BLaER1 treated with 17β-estradiol and CSF1 and Interleukin-3, amounts not matched to agents 10 nM and 100 nM (cell line): ENCODE results near the gene DNPEP.

Experiments
- H3K27ac ChIP-seq, 11 experiments: shearing (Covaris generic); formaldehyde crosslinking; 2 replicates each; pipeline ENCODE4 v1.8.1; 2022
- H3K27me3 ChIP-seq, 11 experiments: shearing (Covaris generic); formaldehyde crosslinking; 2 replicates each; pipeline ENCODE4 v1.8.1; 2022
- H3K36me3 ChIP-seq, 11 experiments: shearing (Covaris generic); formaldehyde crosslinking; 2 replicates each; pipeline ENCODE4 v1.8.1; 2022
- H3K4me1 ChIP-seq, 10 experiments: shearing (Covaris generic); formaldehyde crosslinking; 2 replicates each; pipeline ENCODE4 v1.8.1; 2022
- H3K4me2 ChIP-seq, 11 experiments: shearing (Covaris generic); formaldehyde crosslinking; 2 replicates each; pipeline ENCODE4 v1.8.1; 2022
- H3K4me3 ChIP-seq, 10 experiments: shearing (Covaris generic); formaldehyde crosslinking; 2 replicates each; pipeline ENCODE4 v1.8.1; 2022
- H3K9ac ChIP-seq, 11 experiments: shearing (Covaris generic); formaldehyde crosslinking; 2 replicates each; pipeline ENCODE4 v1.8.1; 2022
- H3K9me3 ChIP-seq, 11 experiments: shearing (Covaris generic); formaldehyde crosslinking; replicated peaks in 1 of 11; 2 replicates each; pipeline ENCODE4 v1.8.1; 2022
- H4K20me1 ChIP-seq, 11 experiments: shearing (Covaris generic); formaldehyde crosslinking; 2 replicates each; pipeline ENCODE4 v1.8.1; 2022
- Cebpa-rat ChIP-seq, 11 experiments: shearing (Covaris generic); IDR thresholded peaks; 2 replicates each; pipeline ENCODE4 v1.8.1; 2022

DNPEP gene

DNA sequence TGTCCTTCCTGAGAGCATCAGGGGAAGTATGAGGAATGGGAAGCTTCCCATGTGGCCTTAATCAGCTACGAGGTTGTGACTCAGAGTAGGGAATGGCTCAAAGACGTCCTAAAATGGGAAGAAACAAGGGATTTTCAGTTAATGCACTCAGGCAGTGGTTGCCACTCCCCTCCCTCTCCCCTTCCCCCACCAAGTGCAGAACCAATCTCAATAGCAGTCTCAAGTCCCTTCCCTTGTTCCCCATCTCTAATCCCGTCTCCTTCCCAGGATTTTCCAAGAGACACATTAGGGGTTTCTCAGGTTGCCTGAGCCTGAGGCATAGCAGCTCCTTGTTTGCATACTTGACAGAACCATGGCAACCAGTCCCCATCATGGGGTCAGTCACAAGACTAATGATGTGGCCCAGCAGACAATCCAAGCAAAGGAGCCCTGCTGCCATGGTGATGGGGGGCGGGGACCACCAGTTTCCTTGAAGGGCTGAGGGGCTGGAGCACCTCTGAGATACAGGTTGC lies 36.9 kb downstream of the DNPEP start:
- Histone ChIP-seq H3K27me3 (no peaks in the 10 kb centered on the region), H3K9ac (no peak overlapping the region), H4K20me1 (no peaks in the 10 kb centered on the region), H3K9me3 (no peaks in the 10 kb centered on the region), H3K4me2 (peak overlapping the region in 3 of 11 experiments; percentile 44 to 85 (median 63); a peak in 6 of 22 replicates), H3K4me1 (peaks cover 0 to 42% (median 0%) of the 10 kb centered on the region in 10 experiments; a peak in 7 of 20 replicates), H3K4me3 (no peak overlapping the region), H3K27ac (peak overlapping the region in 3 of 11 experiments; percentile 27 to 51 (median 46); a peak in 4 of 22 replicates), H3K36me3 (no peaks in the 10 kb centered on the region)
- no peak for TF ChIP-seq Cebpa-rat (IDR thresholded peaks at IDR 0.05)

DNA sequence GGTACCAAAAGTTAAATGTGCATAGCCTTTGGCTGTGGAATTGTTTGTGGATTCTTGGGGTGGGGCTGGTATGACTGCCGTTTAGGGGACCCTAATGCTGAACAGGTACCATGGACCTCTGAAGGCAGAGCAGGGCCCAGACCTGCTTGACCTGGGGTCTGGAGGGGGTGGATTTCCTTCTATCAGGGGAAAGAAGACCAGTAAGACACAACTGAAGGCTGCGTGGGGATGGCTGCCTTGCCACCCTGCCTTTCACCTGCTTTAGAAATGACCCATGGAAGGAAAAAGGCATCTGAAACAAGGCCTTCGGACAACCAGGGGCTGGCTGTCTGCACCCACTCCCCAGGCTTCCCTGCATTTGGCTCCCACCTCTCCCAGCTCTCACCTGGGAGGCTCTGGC lies 37.5 kb downstream of the DNPEP start:
- Histone ChIP-seq H3K4me1 (peaks cover 0 to 42% (median 4%) of the 10 kb centered on the region in 10 experiments; a peak in 13 of 20 replicates), H3K27me3 (no peaks in the 10 kb centered on the region)

DNA sequence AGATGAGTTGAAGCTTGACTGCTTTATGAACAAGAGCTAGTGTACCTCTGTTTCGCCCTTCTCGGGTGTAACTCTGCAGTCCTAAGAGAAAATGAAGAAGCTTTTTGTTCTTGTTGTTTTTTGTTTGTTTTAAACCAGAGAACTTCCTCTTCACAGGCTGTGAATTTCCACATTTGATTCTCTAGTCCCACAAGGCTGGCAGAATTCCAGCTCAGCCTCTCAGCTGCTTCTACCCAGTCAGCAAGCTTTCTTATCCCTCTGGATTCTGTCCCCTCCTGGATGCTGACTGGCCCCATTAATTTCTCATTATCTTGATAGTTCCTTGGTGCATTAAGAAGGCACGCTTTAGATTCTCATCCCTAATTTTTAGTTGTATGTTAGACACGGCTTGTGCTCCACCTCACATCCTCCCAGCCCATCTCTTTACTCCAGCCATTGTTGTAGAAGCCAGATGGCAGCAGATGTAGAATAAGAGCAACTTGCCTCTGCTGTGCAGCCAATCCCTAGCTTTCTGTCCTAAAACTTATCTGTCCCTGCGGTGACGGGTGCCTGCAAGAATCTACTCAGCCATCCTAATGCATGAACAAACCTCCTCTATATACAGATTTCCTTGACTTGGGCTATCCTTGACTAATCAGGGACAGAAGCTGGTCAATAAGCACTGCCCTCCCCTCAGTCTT lies 42.8 kb downstream of the DNPEP start:
- Histone ChIP-seq H4K20me1 (no peaks in the 10 kb centered on the region), H3K27ac (peak overlapping the region in 7 of 11 experiments; percentile 24 to 92 (median 84); a peak in 13 of 22 replicates), H3K4me1 (peaks cover 10 to 46% (median 19%) of the 10 kb centered on the region in 10 experiments), H3K4me2 (peak overlapping the region; percentile 29 to 93 (median 51); a peak in 21 of 22 replicates), H3K9ac (peak overlapping the region in 7 of 11 experiments; percentile 19 to 82 (median 73); a peak in 12 of 22 replicates), H3K36me3 (no peaks in the 10 kb centered on the region), H3K9me3 (no peaks in the 10 kb centered on the region), H3K4me3 (peak overlapping the region in 4 of 10 experiments; percentile 31 to 39 (median 36); a peak in 5 of 20 replicates), H3K27me3 (no peaks in the 10 kb centered on the region)
- TF ChIP-seq Cebpa-rat (IDR thresholded peaks at IDR 0.05), result no peak

More for the DNA sequence above, 37.5 kb downstream of the DNPEP start:
- no peaks in the 10 kb centered on the region for H3K9me3 ChIP-seq
- H3K4me2 ChIP-seq, result peak overlapping the region in 3 of 11 experiments; percentile 44 to 85 (median 63); a peak in 5 of 22 replicates
- peak overlapping the region in 3 of 11 experiments; percentile 27 to 51 (median 46); a peak in 4 of 22 replicates for H3K27ac ChIP-seq
- H3K36me3 ChIP-seq, result no peaks in the 10 kb centered on the region
- no peak overlapping the region for H3K9ac ChIP-seq
- H3K4me3 ChIP-seq, result no peak overlapping the region
- TF ChIP-seq Cebpa-rat (IDR thresholded peaks at IDR 0.05), result no peak
- H4K20me1 ChIP-seq, result no peaks in the 10 kb centered on the region

DNA sequence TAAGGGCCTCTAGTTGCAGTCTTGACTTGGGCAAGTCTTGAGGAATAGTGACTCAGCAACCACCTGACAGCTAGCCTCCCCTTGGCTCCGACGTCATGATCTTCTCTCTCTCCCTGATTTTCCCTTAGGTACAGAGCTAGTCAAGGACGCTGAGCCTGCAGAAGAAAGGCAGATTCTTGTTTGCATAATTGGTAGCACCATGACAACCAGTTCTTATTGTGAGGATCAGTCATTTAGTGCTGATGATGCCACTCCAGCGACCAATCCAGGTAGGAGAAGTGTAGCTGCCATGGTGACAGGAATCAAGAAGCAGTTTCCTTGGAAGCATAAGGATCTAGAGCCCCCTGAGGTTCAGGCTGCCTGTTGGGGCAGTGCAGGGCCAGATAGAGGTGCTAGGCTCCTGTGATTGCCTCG lies 52.3 kb downstream of the DNPEP start:
- Histone ChIP-seq H3K4me2 (peak overlapping the region in 2 of 11 experiments; percentile 61 to 74; a peak in 4 of 22 replicates), H3K9me3 (peaks cover 0 to 26% (median 0%) of the 10 kb centered on the region in 11 experiments; a peak in 7 of 22 replicates), H4K20me1 (no peaks in the 10 kb centered on the region), H3K27me3 (no peaks in the 10 kb centered on the region), H3K36me3 (no peaks in the 10 kb centered on the region), H3K27ac (peak overlapping the region in 2 of 11 experiments; percentile 74 to 82; a peak in 2 of 22 replicates), H3K9ac (no peak overlapping the region), H3K4me1 (peaks cover 0 to 26% (median 0%) of the 10 kb centered on the region in 10 experiments; a peak in 6 of 20 replicates), H3K4me3 (no peak overlapping the region)
- no peak for TF ChIP-seq Cebpa-rat (IDR thresholded peaks at IDR 0.05)

DNA sequence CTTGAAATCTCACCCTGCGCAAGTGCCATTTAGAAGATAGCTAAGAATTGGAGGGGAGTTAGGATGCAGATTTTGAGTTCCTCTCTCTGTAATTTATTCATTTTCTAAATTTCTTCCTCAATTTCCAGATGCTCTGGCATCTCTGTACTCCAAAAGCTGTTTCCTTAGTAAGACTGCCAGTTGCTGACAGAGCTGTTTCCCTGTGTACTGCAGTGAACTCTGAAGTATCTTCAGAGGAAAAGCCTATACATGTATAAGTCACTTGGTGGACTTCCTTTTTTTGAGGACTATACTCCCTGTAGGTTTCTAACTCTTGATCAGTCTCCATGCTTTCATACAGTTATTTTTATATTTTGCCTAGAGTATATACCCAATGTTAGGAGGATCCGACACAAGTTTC lies 53.6 kb downstream of the DNPEP start:
- Histone ChIP-seq H3K27me3 (no peaks in the 10 kb centered on the region), H3K9ac (peak overlapping the region in 2 of 11 experiments; percentile 40 to 49; a peak in 2 of 22 replicates), H3K9me3 (peaks cover 0 to 26% (median 0%) of the 10 kb centered on the region in 11 experiments; a peak in 7 of 22 replicates), H3K4me1 (peaks cover 0 to 26% (median 0%) of the 10 kb centered on the region in 10 experiments; a peak in 6 of 20 replicates), H3K27ac (peak overlapping the region in 3 of 11 experiments; percentile 26 to 82 (median 74); a peak in 5 of 22 replicates), H3K4me3 (no peak overlapping the region), H3K36me3 (no peaks in the 10 kb centered on the region), H3K4me2 (peak overlapping the region in 3 of 11 experiments; percentile 19 to 74 (median 61); a peak in 5 of 22 replicates), H4K20me1 (no peaks in the 10 kb centered on the region)
- TF ChIP-seq Cebpa-rat (IDR thresholded peaks at IDR 0.05), result no peak

DNA sequence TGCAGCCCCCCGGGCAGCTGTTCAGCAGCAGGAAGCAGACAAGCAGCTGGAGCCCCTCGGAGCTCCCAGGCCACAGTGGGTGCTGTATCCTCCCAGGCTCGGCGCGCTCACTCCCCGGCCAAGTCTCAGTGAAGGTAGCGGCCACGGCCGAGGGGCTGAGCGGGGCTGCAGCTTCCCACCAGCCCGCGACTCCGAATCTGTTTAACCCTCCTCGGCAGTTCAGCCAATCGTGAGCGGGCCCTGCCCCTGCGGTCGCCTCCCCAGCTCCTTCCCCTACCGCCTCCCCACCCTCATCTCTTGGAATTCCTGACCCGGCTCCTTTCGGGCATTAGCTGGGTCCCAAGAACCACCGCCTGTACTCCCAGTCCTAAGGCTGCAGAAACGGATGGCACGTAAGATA lies 55.2 kb downstream of the DNPEP start, which contains the start of gene RESP18:
RESP18 (minus strand) TSS at position 203 of the 400 bp plus-strand sequence.
- Histone ChIP-seq H3K27ac (peak within 1 kb of the TSS in 3 of 11 experiments; percentile 15 to 74 (median 39); a peak in 3 of 22 replicates), H3K9ac (peak within 1 kb of the TSS in 1 of 11 experiments; percentile 22; a peak in 1 of 22 replicates), H3K4me3 (no peak within 1 kb of the TSS), H4K20me1 (no peaks in the 10 kb centered on the region; a peak in 1 of 22 replicates), H3K9me3 (peaks cover 0 to 26% (median 0%) of the 10 kb centered on the region in 11 experiments; a peak in 7 of 22 replicates), H3K4me2 (peak within 1 kb of the TSS in 3 of 11 experiments; percentile 16 to 73 (median 47); a peak in 5 of 22 replicates), H3K36me3 (no peaks in the 10 kb centered on the region), H3K27me3 (no peaks in the 10 kb centered on the region), H3K4me1 (peaks cover 0 to 28% (median 0%) of the 10 kb centered on the region in 10 experiments; a peak in 6 of 20 replicates)
- no peak for TF ChIP-seq Cebpa-rat (IDR thresholded peaks at IDR 0.05)

DNA sequence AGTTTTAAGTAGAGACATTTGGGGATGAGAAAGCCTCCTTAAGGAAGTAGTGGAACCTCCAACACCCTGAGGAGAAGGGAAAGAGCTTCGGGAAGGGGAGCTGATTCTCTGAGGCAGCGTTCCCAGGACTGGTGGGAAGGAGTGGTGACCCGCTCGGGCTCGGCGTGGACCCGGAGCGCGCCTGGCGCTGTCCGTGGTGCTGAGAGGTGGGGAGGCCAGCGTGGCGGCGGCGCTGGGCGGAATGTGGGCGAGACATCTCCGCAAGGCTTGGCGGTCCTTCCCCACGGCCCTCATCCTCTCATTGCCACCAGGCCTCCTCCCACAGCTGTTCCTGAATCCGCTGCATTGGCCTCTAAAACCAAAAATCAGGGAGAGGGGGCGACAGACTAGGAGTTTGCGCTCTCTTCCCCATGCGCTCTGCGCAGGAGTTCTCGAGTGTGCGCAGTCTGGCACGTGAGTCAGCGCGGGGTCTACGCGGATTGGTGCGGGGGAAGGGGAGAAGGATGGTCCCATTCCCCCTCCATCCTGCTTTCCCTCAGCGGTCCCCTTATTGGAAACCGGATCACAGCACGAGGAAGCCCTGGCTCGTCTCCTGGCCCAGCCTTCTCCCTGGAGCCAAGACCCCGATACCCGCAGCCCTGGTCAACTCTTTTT lies 56.0 kb downstream of the DNPEP start:
- Histone ChIP-seq H3K4me2 (no peak overlapping the region), H4K20me1 (no peaks in the 10 kb centered on the region; a peak in 1 of 22 replicates), H3K27ac (no peak overlapping the region), H3K9me3 (peaks cover 0 to 17% (median 0%) of the 10 kb centered on the region in 11 experiments; a peak in 7 of 22 replicates), H3K4me3 (no peak overlapping the region), H3K9ac (no peak overlapping the region), H3K27me3 (no peaks in the 10 kb centered on the region), H3K4me1 (peaks cover 0 to 36% (median 0%) of the 10 kb centered on the region in 10 experiments; a peak in 6 of 20 replicates), H3K36me3 (no peaks in the 10 kb centered on the region)
- no peak for TF ChIP-seq Cebpa-rat (IDR thresholded peaks at IDR 0.05)

DNA sequence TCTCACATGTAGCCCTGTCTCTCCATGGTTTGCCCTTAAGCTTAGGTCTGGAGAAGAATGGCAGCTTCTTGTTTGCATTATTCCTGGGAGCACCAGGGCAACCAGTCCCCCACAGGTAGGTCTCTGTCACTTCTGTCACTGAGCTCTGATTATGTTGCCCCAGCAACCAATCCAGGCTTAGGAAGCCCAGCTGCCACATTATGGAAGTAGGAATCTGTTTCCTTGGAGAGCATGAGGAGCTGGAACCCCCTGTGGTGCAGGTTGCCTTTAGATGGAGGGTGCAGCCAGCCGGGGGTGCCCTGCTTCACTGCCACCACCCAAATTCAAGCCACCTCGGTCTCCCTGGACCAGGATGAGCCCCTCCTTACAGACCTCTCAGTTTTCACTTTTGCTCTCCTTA lies 60.0 kb downstream of the DNPEP start:
- TF ChIP-seq Cebpa-rat (IDR thresholded peaks at IDR 0.05), result no peak
- H3K36me3 ChIP-seq, result no peaks in the 10 kb centered on the region
- peaks cover 0 to 45% (median 0%) of the 10 kb centered on the region in 10 experiments; a peak in 4 of 20 replicates for H3K4me1 ChIP-seq
- H3K4me3 ChIP-seq, result no peak overlapping the region
- H4K20me1 ChIP-seq, result no peaks in the 10 kb centered on the region; a peak in 1 of 22 replicates
- H3K27ac ChIP-seq, result no peak overlapping the region
- H3K9ac ChIP-seq, result no peak overlapping the region
- no peaks in the 10 kb centered on the region for H3K9me3 ChIP-seq
- no peaks in the 10 kb centered on the region for H3K27me3 ChIP-seq
- H3K4me2 ChIP-seq, result peak overlapping the region in 2 of 11 experiments; percentile 13 to 74; a peak in 3 of 22 replicates
